Adipose tissue (tissue), 3 donors: ENCODE data around the gene NPIPA1. TPM values are rescaled to one million over a fixed set of nuclear protein-coding genes. Genes with fewer than 3 reads are reported as not detected.

Experiments
- polyA plus RNA-seq, 3 donors: library from polyadenylated mRNA; stranded (reverse); fragments of 200-250 nt; gene quantifications; one replicate each; pipeline ENCODE4 v1.2.3, GENCODE V29; 2013
- donor health status: healthy with polysubstance abuse.
- donor health status: Bipolar disorder and iron deficiency.
- donor health status: healthy.

NPIPA1 gene
- polyA plus RNA-seq, 3 donors = 49.2 to 81.8 (median 68.7) TPM

Other genes starting within 250 kb of the NPIPA1 start
- gene PLA2G10, start 243.1 kb upstream of the NPIPA1 start, polyA plus RNA-seq = 1 to 10 TPM in 2 of 3 donors, not detected in 1; 1.0 to 5.0 TPM
- 1 to 10 TPM in 2 of 3 donors, under 1 TPM in 1; 0.32 to 3.1 (median 2.6) TPM for gene NPIPA3, start 234.0 kb upstream of the NPIPA1 start, polyA plus RNA-seq
- 1 to 10 TPM in 2 of 3 donors, under 1 TPM in 1; 0.52 to 1.8 (median 1.4) TPM for gene NPIPA2, start 194.9 kb upstream of the NPIPA1 start, polyA plus RNA-seq
- gene NOMO1, start 103.7 kb upstream of the NPIPA1 start, polyA plus RNA-seq = 10 to 100 TPM; 16.4 to 89.0 (median 28.7) TPM
- gene PDXDC1, start 37.6 kb downstream of the NPIPA1 start, polyA plus RNA-seq = 10 to 100 TPM; 35.5 to 55.9 (median 38.4) TPM
- gene NTAN1, start 118.6 kb downstream of the NPIPA1 start, polyA plus RNA-seq = 100 to 1,000 TPM in 1 of 3 donors, 10 to 100 TPM in 2; 16.3 to 114 (median 44.3) TPM
- gene RRN3, start 156.8 kb downstream of the NPIPA1 start, polyA plus RNA-seq = 10 to 100 TPM; 10.1 to 25.3 (median 17.4) TPM